GM19351 (cell line): ENCODE results near the gene ELL2.
A peak's percentile ranks its signal among the peaks of the same experiment; 100 is the strongest.

Experiments used
- ATAC-seq: cut with Tn5 transposase; IDR thresholded peaks from one replicate; pipeline ENCODE4 v1.9.1; 2021; ENCODE audit warnings: mild to moderate bottlenecking, moderate library complexity; ENCODE audit not compliant: unreplicated experiment

The ELL2 gene

GRCh38 chr5:95961617-95962474 is at the start of gene ELL2:
Gene ELL2 (minus strand): TSS chr5:95961851. CDS start chr5:95961721, 130 bp downstream.
- ATAC-seq, result peak; percentile 83

DNA sequence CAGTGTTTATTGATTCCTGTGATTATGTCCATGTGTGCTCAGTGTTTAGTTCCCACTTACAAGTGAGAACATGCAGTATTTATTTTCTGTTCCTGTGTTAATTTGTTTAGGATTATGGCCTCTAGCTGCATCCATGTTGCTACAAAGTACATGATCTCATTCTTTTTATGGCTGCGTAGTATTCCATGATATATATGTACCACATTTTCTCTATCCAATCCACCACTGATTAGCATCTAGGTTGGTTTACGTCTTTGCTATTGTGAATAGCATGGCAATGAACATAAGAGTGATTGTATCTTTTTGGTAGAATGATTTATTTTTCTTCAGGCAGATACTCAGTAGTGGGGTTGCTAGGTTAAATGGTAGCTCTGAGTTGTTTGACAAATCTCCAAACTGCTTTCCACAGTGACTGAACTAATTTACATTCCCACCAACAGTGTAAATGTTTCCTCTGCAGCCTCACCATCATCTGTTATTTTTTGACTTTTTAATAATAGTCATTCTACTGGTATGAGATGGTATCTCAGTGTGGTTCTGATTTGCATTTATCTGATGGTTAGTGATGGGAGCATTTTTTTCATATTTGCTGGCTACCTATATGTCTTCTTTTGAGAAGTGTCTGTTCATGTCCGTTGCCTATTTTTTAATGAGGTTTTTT is 47.5 kb upstream of the ELL2 start:
- no peak for ATAC-seq

GRCh38 chr5:96008487-96008886 is 46.8 kb upstream of the ELL2 start:
- no peak for ATAC-seq

DNA sequence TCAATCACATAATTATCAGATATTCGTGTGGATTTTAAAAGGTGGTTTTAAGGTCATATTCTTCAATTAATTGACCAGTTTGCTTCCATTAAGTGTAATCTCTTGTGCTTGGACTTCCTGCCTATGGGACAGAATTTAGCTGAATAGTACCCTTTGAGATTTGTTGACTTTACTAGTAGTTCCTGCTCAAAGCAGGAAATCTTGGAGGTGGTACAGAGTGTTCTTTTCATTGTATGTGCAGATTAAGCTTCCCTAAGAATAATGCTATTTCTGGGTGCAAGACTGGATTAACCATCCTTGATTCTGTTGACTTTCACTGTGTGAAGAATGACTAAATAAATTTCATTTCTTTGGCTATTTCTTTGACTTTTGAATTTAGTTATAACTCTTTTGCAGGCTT is 45.4 kb upstream of the ELL2 start:
- no peak for ATAC-seq

- no peak for ATAC-seq
Observed at GRCh38 chr5:96006291-96006690, 44.6 kb upstream of the ELL2 start.

DNA sequence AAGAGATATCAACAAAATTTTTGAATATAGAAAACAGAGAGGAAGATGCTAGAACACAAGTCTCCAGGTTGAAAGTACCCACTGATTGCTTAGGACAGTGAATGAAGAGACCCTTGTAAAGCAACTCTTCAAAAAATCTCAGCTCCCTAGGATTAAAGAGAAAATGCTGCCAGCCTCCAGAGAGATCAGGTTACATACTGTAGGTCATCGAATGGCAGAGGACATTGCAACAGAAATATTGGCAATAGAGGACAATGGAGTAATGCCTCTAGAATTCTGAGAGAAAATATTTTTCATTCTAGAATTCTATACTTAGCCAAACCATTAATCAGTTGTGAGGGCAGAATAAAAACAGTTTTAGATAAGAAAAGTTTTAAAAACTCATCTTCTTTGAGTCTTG is 43.1 kb upstream of the ELL2 start:
- no peak for ATAC-seq

GRCh38 chr5:96004087-96004486 is 42.4 kb upstream of the ELL2 start:
- ATAC-seq, result no peak

GRCh38 chr5:96001262-96001661 is 39.6 kb upstream of the ELL2 start:
- no peak for ATAC-seq

GRCh38 chr5:96000308-96000707 is 38.7 kb upstream of the ELL2 start:
- ATAC-seq, result no peak

DNA sequence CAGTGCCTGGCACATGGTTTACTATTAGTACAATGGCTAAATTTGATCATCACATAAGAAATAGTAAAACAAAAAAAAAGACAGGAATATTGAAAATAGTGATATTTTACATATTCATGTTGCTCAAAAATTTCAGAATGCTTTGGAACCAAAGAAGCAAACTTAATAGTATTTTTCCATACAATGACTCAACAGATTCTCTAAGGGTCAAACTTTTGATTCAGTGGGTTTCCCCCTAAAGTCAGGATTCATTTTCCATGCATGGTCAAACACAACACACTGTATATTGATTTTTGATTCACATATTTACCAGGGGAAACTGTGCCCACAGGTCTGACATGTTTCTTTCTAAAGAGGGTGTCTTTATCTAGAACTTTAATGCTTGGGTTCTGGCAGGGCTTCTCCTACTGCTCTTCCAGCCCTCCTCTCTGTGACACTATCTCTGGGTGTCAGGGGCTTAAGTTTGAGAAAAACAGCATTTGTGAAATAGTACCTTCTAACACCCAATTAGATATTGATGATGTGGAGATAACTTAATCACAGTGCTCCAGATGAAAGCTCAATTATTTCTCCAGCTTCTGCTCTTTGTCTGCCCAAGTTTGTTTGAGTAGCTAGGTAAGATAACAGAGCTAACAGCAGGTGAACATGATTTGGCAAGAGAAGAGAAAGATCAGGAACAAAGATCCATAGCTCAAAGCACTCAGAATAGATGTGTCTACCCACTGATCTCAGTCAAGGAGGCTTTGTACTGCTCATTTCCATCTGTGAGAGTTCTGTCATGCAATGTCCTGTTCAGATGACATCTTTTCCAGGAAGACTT is 35.5 kb upstream of the ELL2 start:
- no peak for ATAC-seq

DNA sequence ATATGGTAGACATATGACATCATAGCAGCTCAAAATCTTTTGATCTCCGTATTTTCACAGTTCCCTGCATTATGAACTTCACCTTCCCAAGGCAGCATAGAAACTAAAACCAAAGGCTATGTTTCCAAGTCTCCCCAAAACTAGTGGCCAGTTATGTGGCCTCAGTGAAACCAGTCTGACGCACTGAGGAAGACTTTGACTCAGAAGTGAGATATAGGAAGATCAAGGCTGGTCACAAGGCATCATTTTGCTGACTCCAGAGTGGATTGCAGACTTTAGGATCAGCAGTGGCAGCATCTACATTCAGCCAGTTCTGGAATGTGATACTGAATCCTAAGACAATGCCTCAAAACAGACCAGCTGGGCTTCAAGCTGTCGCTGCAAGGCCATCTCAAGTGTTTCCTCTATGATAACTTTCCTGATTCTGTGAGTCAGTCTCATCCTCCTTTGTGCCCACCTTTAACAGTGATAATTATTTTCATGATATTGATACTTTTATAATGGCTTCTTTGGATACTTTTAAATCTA is 34.4 kb upstream of the ELL2 start:
- no peak for ATAC-seq

DNA sequence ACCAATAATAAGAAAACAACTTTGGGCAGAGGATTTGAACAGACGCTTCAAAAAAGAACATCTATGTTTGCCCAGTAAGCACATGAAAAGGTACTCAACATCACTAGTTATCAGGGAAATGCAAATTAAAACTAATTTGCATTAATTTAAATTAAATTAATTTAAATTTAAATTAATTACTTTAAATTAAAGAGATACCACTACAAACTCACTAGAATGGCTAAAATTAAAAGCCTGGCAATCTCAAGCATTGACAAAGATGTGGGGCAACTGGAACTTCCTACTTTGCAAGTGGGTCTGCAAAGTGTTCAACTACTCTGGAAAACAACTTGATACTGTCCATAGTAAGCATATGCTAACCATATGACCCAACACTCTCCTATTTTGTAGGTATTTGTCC is 32.1 kb upstream of the ELL2 start:
- no peak for ATAC-seq

DNA sequence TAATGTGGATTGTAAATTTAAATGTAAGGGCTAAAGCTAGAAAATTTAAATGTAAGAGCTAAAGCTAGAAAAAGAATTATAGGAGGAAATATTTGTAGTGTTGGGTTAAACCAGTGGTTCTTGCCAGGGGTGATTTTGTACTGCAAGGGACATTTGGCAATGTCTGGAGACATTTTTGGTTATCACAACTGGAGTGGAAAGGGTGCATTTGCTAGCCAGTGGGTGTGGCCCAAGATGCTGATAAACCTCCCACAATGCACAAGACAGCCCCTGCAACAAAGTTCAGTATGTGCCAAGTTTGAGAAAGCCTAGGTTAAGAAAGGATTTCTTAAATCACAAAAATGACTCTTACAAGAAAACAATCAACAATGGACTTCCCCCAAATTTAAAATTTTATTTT is 31.6 kb upstream of the ELL2 start:
- no peak for ATAC-seq

- ATAC-seq, result no peak
Observed at GRCh38 chr5:95989283-95990048, 27.8 kb upstream of the ELL2 start.

GRCh38 chr5:95988877-95989276 is 27.2 kb upstream of the ELL2 start:
- ATAC-seq, result no peak

GRCh38 chr5:95988094-95988493 is 26.4 kb upstream of the ELL2 start:
- ATAC-seq, result no peak

DNA sequence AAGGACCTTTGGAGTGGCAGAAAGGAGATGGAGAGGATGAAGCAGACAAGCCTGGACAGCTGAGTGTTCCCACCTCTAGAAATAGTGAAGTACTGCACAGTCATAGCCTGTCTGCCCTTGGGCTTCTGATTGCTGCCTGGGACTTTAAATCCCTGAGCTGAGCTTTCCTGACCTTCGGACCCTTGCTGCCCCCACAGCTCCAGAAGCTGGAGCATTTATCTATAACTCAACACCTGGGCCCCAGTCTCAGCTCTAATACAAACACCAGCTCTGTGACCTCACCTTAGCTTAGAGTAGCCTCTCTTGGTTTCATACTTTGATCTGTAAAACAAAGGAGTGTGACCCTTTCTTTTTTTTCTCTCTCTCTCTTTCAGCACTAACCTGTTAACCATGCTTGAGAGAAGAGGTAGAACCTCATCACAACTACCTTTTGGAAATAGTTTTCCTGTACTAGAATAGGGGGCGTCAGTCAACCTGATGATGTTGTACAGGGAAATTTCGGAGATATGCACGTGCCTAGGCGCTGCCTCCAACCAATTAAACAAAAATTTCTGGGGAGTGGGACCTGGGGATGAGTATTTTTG is 25.4 kb upstream of the ELL2 start:
- ATAC-seq, result no peak

DNA sequence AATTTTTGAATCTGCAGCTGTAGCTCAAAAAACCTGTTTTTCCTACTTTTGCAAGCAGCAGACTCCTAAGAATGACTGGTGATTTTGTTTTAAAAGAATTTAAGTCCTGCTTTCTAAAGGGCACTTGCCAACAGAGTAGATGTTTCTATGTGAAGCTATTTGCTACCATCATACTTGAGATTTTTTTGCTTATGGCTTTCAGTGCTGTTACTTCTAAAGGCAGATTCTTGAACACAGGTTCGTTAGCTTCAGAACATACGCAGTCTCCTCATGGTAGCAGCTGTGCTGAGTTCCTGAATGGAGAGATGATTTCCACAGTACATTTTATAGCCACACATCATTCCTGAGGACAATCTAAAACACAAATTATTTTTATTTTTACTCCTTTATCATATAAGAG is 24.4 kb upstream of the ELL2 start:
- ATAC-seq, result no peak

DNA sequence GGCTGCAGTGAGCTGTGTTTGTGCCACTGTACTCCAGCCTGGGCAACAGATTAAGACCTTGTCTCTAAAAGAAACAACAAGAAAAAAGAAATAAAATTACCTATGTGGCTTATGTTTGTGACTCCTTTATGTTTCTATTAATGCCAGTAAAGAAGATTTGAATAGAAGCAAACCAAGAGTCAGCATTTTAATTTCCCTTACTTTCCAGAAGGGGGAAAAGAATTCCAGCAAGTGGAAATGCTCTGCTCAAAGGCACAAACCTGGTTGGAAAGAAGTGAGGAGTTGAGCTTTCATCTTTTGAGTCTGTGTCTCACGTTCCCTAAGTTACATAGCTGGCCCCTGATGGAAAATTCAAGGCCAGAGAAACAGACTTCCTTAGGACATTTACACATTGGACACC is 23.6 kb upstream of the ELL2 start:
- no peak for ATAC-seq

DNA sequence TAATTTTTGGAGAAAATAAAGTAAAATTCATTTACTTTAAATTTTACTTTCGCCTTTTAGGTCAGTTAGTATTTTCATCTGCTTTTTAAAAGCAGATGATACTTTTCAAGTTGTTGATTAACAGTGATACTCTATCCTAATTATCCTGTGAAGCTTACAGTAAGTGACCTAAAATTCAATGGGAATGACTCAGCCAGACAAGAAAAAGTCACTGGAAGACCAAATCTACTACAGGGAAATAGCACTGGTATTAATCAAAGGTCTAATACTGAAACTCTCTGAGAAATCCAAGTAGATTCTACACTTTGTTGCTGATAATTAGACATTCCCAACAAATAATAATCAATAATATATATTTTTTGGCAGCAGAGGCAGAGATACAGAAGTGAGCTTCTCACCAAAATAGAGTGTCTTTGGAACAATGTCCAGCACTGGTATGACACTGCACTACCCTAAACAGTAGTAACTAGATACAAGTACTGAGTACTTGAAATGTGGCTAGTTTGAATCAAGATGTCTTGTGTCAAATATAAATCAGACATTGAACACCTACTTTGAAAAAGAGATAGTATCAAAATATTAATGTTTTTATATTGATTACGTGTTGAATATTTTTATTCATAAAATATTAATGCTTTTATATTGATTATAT is 22.8 kb upstream of the ELL2 start:
- ATAC-seq, result no peak
